CD14-positive monocyte (primary cell): ENCODE results near the gene TCAIM. TPM values are rescaled to one million over a fixed set of nuclear protein-coding genes. Genes with fewer than 3 reads are reported as not detected.

Experiments
- DNase-seq, 3 donors: peaks; one replicate each; pipeline ENCODE4 v3.0.0-alpha.2; 2011 to 2022
- H2AFZ ChIP-seq: 2 replicates; pipeline ENCODE4 v1.6.0; 2012; ENCODE audit warnings: mild to moderate bottlenecking, low read depth, low read length, inconsistent platforms; ENCODE audit not compliant: insufficient read depth, poor library complexity, severe bottlenecking
- H3K27ac ChIP-seq, 2 donors: 1 replicate in 1 of 2; 2 replicates in 1 of 2; pipeline ENCODE4 v1.5.1; 2012 to 2013; ENCODE audit warnings: low read length in 2 of 2, control low read depth in 1 of 2, inconsistent platforms in 1 of 2, low read depth in 1 of 2, mild to moderate bottlenecking in 1 of 2
- H3K27me3 ChIP-seq, 2 donors: one replicate each; pipeline versions ENCODE4 v1.6.0 to v1.6.1; 2011 to 2013; ENCODE audit warnings: low read length in 2 of 2; ENCODE audit not compliant: control insufficient read depth in 2 of 2, insufficient read depth in 2 of 2
- H3K36me3 ChIP-seq, 2 donors: replicated peaks in 1 of 2; 1 replicate in 1 of 2; 2 replicates in 1 of 2; pipeline versions ENCODE4 v1.5.1 to v1.6.1; 2012 to 2013; ENCODE audit warnings: low read length in 2 of 2, control low read depth in 1 of 2, inconsistent platforms in 1 of 2, mild to moderate bottlenecking in 1 of 2; ENCODE audit not compliant: insufficient read depth in 2 of 2, control insufficient read depth in 1 of 2
- H3K4me1 ChIP-seq, 2 donors: 1 replicate in 1 of 2; 2 replicates in 1 of 2; pipeline versions ENCODE4 v1.5.1 to v1.6.1; 2012 to 2013; ENCODE audit warnings: low read length in 2 of 2, control low read depth in 1 of 2, inconsistent platforms in 1 of 2, mild to moderate bottlenecking in 1 of 2, moderate library complexity in 1 of 2; ENCODE audit not compliant: insufficient read depth in 2 of 2, control insufficient read depth in 1 of 2
- H3K4me2 ChIP-seq: replicated peaks from 2 replicates; pipeline ENCODE3; 2012; ENCODE audit warnings: low read length, moderate library complexity, mild to moderate bottlenecking; ENCODE audit not compliant: poor library complexity, severe bottlenecking; ENCODE audit errors: extremely low read depth
- H3K4me3 ChIP-seq, 3 experiments: fragments of 200-600 bp in 1 of 3; sonication (generic) in 1 of 3; replicated peaks in 1 of 3; 1 replicate in 2 of 3; 2 replicates in 1 of 3; pipeline ENCODE4 v1.5.1; 2011 to 2013; ENCODE audit warnings: low read length in 3 of 3, mild to moderate bottlenecking in 3 of 3, control low read depth in 2 of 3, low read depth in 2 of 3, inconsistent platforms in 1 of 3, moderate library complexity in 1 of 3
- H3K79me2 ChIP-seq: 2 replicates; pipeline ENCODE4 v1.6.0; 2012; ENCODE audit warnings: mild to moderate bottlenecking, control low read depth, inconsistent platforms, low read length, moderate library complexity; ENCODE audit not compliant: insufficient read depth
- H3K9ac ChIP-seq: 2 replicates; pipeline ENCODE4 v1.6.0; 2017; ENCODE audit warnings: low read length, mild to moderate bottlenecking; ENCODE audit not compliant: insufficient read depth, poor library complexity, severe bottlenecking
- H3K9me3 ChIP-seq, 2 donors: replicated peaks in 1 of 2; 1 replicate in 1 of 2; 2 replicates in 1 of 2; pipeline versions ENCODE4 v1.5.1 to v1.6.1; 2012 to 2013; ENCODE audit warnings: low read length in 2 of 2, control low read depth in 1 of 2; ENCODE audit not compliant: control insufficient read depth in 1 of 2, insufficient read depth in 1 of 2
- H4K20me1 ChIP-seq: 2 replicates; pipeline ENCODE4 v1.6.0; 2012; ENCODE audit warnings: mild to moderate bottlenecking, low read length, control low read depth, moderate library complexity; ENCODE audit not compliant: insufficient read depth
- H3K27ac Mint-ChIP-seq, 7 donors: one replicate each; pipeline ENCODE4 v1.8.0; 2020; ENCODE audit warnings: mild to moderate bottlenecking in 7 of 7, mixed read lengths in 7 of 7, moderate library complexity in 6 of 7, inconsistent platforms in 2 of 7
- H3K27me3 Mint-ChIP-seq, 3 donors: one replicate each; pipeline ENCODE4 v1.8.0; 2021 to 2022; ENCODE audit warnings: low read depth in 3 of 3, mild to moderate bottlenecking in 3 of 3, mixed read lengths in 3 of 3, moderate library complexity in 3 of 3, inconsistent platforms in 1 of 3
- H3K36me3 Mint-ChIP-seq, 2 donors: one replicate each; pipeline ENCODE4 v1.8.0; 2020; ENCODE audit warnings: mixed read lengths in 2 of 2, inconsistent platforms in 1 of 2, mild to moderate bottlenecking in 1 of 2
- H3K4me1 Mint-ChIP-seq: one replicate; pipeline ENCODE4 v1.8.0; 2020; ENCODE audit warnings: mild to moderate bottlenecking, mixed read lengths
- H3K4me3 Mint-ChIP-seq, 2 donors: one replicate each; pipeline ENCODE4 v1.8.0; 2020; ENCODE audit warnings: mild to moderate bottlenecking in 2 of 2, mixed read lengths in 2 of 2, moderate library complexity in 1 of 2
- H3K9me3 Mint-ChIP-seq, 7 donors: one replicate each; pipeline ENCODE4 v1.8.0; 2020 to 2022; ENCODE audit warnings: mixed read lengths in 7 of 7, mild to moderate bottlenecking in 6 of 7, moderate library complexity in 6 of 7, inconsistent platforms in 2 of 7
- whole genome bisulfite sequencing: methylation state at CpG from one replicate; pipeline ENCODE4 v1.1.5; 2013; ENCODE audit warnings: missing lambda C conversion rate; ENCODE audit not compliant: insufficient coverage; 5-methylcytosine and 5-hydroxymethylcytosine counted together
- intact Hi-C, 2 donors: fragments of 100-400 bp; cut with micrococcal nuclease; formaldehyde crosslinking; loops; one replicate each; pipeline versions ENCODE4 v1.15.0 to v1.15.1; 2023
- polyA plus RNA-seq, 3 donors: library from polyadenylated mRNA; depleted of rRNA in 1 of 3; unstranded in 2 of 3; stranded (reverse) in 1 of 3; fragments of 300-500 nt in 2 of 3; fragments of >200 nt in 1 of 3; fragmentation: Illumina TruSeq in 2 of 3; gene quantifications; 1 replicate in 2 of 3; 2 replicates in 1 of 3; pipeline ENCODE4 v1.2.3, GENCODE V29; 2012 to 2021
- TF ChIP-seq, protein P1 (sequence below): fragments of 200-600 bp; IDR thresholded peaks from one replicate; pipeline ENCODE4 v1.8.0; 2022; ENCODE audit warnings: antibody characterized with exemption, mild to moderate bottlenecking

The TCAIM gene
- polyA plus RNA-seq, 3 donors: 9.1 to 26.7 (median 20.0) TPM

GRCh38 chr3:44292947-44293346, 45.6 kb upstream of the TCAIM start:
- TF ChIP-seq, protein P1, sequence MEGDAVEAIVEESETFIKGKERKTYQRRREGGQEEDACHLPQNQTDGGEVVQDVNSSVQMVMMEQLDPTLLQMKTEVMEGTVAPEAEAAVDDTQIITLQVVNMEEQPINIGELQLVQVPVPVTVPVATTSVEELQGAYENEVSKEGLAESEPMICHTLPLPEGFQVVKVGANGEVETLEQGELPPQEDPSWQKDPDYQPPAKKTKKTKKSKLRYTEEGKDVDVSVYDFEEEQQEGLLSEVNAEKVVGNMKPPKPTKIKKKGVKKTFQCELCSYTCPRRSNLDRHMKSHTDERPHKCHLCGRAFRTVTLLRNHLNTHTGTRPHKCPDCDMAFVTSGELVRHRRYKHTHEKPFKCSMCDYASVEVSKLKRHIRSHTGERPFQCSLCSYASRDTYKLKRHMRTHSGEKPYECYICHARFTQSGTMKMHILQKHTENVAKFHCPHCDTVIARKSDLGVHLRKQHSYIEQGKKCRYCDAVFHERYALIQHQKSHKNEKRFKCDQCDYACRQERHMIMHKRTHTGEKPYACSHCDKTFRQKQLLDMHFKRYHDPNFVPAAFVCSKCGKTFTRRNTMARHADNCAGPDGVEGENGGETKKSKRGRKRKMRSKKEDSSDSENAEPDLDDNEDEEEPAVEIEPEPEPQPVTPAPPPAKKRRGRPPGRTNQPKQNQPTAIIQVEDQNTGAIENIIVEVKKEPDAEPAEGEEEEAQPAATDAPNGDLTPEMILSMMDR: no peak
- no peaks in the 10 kb centered on the region for H3K4me1 Mint-ChIP-seq

GRCh38 chr3:44297255-44297654, 41.3 kb upstream of the TCAIM start:
- Mint-ChIP-seq H3K27ac (no peak overlapping the region), H3K27me3 (peaks cover 0 to 2% (median 0%) of the 10 kb centered on the region in 3 donors), H3K4me1 (no peaks in the 10 kb centered on the region), H3K9me3 (peaks cover 0 to 4% (median 0%) of the 10 kb centered on the region in 7 donors), H3K4me3 (no peak overlapping the region), H3K36me3 (no peaks in the 10 kb centered on the region)
- Histone ChIP-seq H3K36me3 (no peaks in the 10 kb centered on the region), H3K27me3 (no peaks in the 10 kb centered on the region), H3K79me2 (no peaks in the 10 kb centered on the region), H2AFZ (no peak overlapping the region), H3K4me3 (no peak overlapping the region), H3K9ac (no peak overlapping the region), H3K4me2 (no peak overlapping the region), H3K4me1 (no peaks in the 10 kb centered on the region), H3K27ac (no peak overlapping the region), H4K20me1 (no peaks in the 10 kb centered on the region), H3K9me3 (no peaks in the 10 kb centered on the region)
- intact Hi-C loops: no loop called here
- TF ChIP-seq, protein P1: no peak
- no peak for DNase-seq

More at GRCh38 chr3:44292947-44293346, 45.6 kb upstream of the TCAIM start:
- DNase-seq: no peak
- Histone ChIP-seq H3K36me3 (no peaks in the 10 kb centered on the region), H3K79me2 (no peaks in the 10 kb centered on the region), H3K4me3 (no peak overlapping the region), H3K4me2 (no peak overlapping the region), H2AFZ (no peak overlapping the region), H3K9me3 (no peaks in the 10 kb centered on the region), H3K27me3 (no peaks in the 10 kb centered on the region), H3K27ac (no peak overlapping the region), H4K20me1 (no peaks in the 10 kb centered on the region), H3K4me1 (no peaks in the 10 kb centered on the region), H3K9ac (no peak overlapping the region)
- Mint-ChIP-seq H3K4me3 (no peak overlapping the region), H3K9me3 (peaks cover 0 to 2% (median 0%) of the 10 kb centered on the region in 7 donors), H3K27ac (no peak overlapping the region), H3K27me3 (no peaks in the 10 kb centered on the region), H3K36me3 (no peaks in the 10 kb centered on the region)
- WGBS: no CpG with 5 or more reads among the region's 1 CpG
- intact Hi-C loops: no loop called here
